ENCODE results near the gene TCEA2.
"Not testable (repeated sequence)": the region's sequence is repeated elsewhere in the genome, so short reads cannot be mapped to it uniquely, and the experiment has no call there.

TCEA2 gene

GRCh38 chr20:64111841-64112641, 49.0 kb downstream of the TCEA2 start:
- no peak for DNase-seq

- no peak for DNase-seq
Measured at GRCh38 chr20:64112691-64113443, 49.9 kb downstream of the TCEA2 start.

GRCh38 chr20:64113444-64113775, 50.4 kb downstream of the TCEA2 start:
- DNase-seq, result no peak

- no peak for DNase-seq
Measured at GRCh38 chr20:64113796-64114355, 50.9 kb downstream of the TCEA2 start.

DNA sequence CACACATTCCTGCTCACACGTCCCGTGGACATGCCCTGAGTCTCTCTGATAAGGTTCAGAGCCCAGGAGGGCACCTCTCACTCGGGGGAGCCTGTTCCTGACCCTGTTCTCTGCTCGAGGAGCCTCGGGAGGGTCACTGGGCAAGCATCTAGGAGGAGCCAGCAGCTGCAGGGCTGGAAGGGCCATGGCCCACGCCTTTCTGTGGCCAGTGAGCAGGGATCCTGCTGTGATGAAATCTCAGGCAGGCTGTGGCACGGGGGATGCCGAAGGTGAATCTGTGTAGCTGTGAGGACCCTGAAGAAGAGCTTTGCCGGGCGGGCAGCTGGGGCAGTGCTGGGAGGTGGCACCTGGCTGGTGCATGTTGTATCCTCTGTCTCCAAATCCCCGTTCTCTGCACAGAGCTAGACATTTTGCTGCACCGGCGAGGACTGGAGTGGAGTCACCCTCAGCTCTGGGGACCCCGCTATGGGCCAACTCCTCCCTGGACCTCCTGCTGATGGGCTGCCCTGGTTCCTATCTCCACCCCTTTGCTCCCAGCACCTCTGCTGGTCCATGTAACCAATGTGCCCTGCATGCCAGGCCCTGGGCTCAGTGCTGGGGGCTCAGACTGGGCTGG, 51.5 kb downstream of the TCEA2 start:
- DNase-seq, result no peak

DNA sequence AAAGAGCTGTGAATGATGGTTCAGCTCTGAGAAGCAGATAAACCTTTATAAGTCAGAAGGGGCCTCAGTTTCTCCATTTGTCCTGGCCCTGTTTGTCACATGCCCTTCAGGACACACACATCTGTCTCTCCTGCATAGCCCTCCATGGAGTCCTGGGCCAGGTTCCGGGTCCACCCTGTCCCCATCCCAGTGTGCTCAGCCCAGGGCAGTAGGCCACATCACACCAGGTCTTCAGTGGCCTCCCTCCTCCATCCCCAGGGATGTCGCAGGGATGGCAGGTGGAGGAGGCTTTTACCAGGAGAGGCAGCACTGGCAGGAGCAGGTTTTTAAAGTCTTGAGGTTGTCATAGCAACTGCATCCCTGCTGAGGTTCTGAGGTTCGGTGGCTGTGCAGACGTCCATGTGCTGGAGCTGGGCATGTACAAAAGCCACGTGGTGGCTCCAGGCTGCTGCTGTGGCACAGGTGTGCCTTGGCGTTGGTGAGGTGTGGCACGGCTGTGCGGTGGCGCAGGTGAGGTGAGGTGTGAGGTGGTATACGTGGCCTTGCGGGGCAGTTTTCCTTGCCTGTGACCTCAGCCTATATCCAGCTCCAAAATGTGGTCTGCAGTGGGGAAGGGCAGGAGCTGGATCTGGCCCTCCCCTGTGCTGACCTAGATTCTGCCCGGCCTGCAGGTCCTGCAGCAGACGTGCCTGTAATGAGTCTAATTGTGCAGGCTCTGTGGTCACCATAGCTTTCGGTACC, 52.3 kb downstream of the TCEA2 start:
- DNase-seq, result no peak

- DNase-seq, result no peak
Measured at GRCh38 chr20:64116016-64116415, 53.0 kb downstream of the TCEA2 start.

- no peak for DNase-seq
Measured at GRCh38 chr20:64116541-64117431, 53.8 kb downstream of the TCEA2 start.

GRCh38 chr20:64117432-64117777, 54.4 kb downstream of the TCEA2 start:
- not testable (repeated sequence) for DNase-seq

DNA sequence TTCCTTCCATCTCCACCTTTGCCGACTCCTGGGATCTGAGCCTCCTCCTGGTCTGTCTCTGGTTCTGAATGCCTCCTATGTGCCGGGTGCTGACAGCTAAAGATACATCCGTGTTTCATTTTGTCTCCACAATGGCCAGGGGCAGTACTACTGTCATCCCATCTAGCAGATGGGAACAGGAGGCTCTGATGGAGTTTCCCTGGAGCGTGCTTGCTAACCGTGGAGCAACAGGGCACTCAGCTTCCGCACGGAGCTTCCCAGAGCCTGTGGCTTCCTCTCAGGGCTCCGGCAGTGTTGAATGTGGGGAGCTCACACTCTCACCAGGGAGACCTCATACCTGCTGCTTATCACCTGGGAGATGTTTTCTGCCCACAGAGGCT, 56.3 kb downstream of the TCEA2 start:
- no peak for DNase-seq

DNA sequence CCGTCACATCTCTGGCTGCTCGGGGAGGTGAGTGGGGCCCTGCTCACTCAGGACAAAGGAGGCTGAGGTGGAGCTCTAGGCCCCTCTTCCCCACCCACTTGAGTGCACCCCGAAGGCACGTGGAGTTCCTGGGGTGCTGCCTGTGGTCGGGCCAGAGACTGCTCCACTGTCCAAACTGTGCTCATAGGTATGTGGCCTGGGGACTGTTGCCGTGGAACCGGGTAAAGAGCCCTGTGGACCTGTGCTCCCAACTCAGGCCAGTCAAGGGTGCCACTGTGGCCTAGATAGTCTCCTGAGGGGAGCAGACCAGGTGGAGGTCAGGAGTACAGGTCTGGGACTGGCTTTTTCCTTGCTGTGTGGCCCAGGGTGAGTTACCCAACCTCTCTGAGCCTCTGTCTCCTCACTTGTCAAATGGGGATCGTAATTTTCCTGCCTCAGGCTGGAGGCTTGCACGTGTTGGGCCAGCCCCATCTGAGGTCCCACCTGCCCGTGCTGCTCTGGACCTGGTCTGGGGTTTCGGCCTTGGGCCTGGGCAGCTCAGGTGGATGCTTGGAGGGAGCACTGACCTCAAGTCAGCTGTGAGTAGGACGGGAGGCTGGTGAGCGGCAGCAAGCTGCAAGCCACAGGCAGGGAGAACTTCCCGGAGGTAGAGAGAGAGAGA, 56.8 kb downstream of the TCEA2 start:
- DNase-seq, result no peak

DNA sequence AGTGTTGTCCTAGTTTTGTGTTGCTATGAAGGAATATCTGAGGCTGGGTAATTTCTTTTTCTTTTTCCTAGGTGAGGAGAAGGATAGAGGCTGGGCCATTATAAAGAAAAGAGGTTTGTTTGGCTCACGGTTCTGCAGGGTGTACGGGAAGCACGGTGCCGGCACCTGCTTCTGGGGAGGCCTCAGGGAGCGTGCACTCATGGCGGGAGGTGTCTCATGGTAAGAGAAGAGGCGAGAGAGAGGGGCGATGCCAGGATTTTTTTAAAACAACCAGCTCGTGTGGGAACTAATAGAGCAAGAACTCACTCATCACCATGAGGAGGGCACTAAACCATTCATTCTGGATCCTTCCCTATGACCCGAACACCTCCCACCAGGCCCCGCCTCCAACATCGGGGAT, 58.6 kb downstream of the TCEA2 start:
- DNase-seq, result no peak
